GM19438 (cell line): Measurements from ENCODE around the gene CDC16.
"Not testable (repeated sequence)": the region's sequence is repeated elsewhere in the genome, so short reads cannot be mapped to it uniquely, and the experiment has no call there.

ENCODE experiments used
- ATAC-seq: cut with Tn5 transposase; IDR thresholded peaks from one replicate; pipeline ENCODE4 v1.9.1; 2021; ENCODE audit warnings: low read depth; ENCODE audit not compliant: unreplicated experiment

Gene CDC16

GRCh38 chr13:114234645-114235421 is at the start of gene CDC16:
Gene CDC16 (plus strand): TSS chr13:114234897. CDS start chr13:114235085, 188 bp downstream.
- ATAC-seq, result peak; percentile 83

DNA sequence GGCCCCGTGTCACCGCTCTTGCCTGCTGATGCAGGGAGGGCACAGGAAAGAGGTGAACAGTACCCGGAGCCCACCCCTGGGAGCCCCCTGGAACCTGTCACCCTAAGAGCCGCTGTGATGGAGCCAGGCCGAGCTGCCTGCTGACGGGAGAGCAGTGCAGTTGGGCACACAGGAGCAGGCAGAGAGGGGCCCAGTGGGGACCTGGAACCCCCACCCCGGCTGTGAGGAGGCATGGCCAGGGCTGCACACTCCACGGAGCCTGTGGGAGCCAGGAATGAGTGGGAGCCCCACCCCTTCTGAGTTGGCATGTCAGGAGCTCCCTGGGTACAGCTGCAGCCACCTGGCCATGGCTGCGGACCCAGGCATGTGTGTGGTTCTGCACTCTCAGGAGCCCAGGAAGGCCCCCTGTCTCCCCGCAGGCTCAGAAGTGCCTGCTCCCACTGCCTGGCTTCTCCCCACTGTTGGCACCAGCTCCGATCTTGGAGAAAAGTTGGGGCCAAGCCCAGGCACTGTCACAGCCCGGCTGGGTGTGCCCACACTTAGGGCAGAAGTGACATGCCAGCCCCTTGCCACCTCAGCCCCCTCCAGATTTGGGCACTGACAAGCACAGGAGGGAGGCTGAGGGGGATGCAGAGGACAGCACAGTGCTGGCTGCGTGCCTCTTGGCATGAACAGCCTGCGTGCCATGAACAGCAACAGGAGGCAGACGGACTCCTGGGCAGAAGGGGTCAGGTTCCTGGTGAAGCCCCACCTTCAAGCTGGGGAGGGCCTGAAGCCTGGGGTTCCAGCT is 49.3 kb upstream of the CDC16 start:
- ATAC-seq, result no peak

DNA sequence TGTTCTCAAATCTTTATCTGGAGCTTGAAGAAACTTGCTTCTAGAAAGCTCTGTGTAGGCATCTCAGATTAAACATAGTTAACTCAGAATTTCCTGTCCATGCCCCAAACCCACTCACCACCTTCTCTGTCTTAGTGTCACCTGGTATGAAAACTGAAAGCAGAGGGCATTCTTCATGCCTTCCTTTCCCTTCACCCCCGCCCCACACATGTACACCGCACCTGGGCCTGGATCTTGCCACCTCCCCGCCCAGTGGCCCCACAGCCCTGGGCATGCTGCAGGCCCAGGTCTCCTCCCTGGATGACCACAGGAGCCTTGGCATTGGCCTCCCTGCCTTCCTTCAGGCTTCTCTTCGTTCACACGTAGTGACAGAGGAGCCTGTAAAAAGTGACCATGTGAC is 39.8 kb upstream of the CDC16 start:
- ATAC-seq, result no peak

GRCh38 chr13:114196629-114197028 is 38.1 kb upstream of the CDC16 start:
- ATAC-seq, result no peak

DNA sequence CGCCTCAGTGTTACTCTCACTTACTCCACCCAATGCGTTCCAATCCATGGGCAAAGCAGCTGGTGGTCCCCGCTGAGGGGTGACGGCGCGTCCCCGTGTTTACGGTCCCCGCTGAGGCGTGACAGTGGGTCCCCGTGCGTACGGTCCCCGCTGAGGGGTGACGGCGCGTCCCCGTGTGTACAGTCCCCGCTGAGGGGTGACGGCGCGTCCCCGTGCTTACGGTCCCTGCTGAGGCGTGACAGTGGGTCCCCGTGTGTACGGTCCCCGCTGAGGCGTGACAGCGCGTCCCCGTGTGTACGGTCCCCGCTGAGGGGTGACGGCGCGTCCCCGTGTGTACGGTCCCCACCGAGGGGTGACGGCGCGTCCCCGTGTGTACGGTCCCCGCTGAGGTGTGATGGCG is 36.1 kb upstream of the CDC16 start:
- no peak for ATAC-seq

DNA sequence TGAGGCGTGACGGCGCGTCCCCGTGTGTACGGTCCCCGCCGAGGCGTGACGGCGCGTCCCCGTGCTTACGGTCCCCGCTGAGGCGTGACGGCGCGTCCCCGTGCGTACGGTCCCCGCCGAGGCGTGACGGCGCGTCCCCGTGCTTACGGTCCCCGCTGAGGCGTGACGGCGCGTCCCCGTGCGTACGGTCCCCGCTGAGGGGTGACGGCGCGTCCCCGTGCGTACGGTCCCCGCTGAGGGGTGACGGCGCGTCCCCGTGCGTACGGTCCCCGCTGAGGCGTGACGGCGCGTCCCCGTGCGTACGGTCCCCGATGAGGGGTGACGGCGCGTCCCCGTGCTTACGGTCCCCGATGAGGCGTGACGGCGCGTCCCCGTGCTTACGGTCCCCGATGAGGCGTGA is 35.2 kb upstream of the CDC16 start:
- not testable (repeated sequence) for ATAC-seq

DNA sequence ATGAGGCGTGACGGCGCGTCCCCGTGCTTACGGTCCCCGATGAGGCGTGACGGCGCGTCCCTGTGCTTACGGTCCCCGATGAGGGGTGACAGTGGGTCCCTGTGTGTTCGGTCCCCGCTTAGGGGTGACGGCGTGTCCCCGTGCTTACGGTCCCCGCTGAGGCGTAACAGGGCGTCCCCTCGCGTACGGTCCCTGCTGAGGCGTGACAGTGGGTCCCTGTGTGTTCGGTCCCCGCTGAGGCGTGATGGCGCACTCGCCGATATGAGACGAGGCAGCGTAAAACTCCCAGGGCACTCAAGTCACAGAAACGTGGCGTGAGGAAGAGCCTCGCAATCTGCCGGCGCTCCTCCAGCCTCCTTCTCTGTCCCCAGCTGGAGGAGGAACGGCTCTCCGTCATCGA is 34.7 kb upstream of the CDC16 start:
- no peak for ATAC-seq

- ATAC-seq, result no peak
Observed at GRCh38 chr13:114200399-114200911, 34.2 kb upstream of the CDC16 start.

DNA sequence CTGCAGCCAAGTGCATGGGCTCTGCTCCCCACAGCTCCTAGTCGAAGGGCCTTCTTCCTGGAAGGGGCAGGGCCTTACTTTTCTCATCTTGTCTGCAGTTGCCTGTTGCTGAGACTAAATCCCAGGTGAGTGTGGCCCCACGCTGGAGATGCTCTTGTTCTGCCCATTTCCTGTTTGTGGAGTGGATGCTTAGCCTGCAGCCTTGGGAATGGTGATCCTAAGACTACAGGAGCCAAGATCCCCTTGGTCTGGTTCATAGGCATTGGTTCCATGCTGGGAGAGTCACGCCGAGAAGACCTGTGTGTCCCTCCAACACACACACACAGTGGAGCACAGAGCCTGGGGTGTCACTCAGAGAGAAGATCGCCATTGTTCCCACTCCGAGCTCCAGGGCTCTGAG is 32.1 kb upstream of the CDC16 start:
- ATAC-seq, result no peak

- no peak for ATAC-seq
Observed at GRCh38 chr13:114203536-114203935, 31.2 kb upstream of the CDC16 start.

DNA sequence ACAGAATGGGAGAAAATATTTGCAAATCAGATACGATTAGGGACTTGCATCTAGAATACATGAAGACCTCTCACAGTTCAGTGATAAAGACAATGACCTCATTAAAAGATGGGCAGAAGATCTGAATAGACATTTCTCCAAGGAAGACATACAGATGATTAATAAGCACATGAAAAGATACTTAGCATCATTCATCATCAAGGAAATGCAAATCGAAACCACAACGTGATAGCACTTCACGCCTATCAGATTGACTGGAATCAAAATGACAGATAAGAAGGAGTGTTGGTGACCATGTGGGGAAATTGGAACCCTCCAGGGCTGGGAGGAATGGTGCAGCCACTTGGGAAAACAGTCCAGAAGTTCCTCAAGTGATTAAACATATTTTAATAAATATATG is 29.8 kb upstream of the CDC16 start:
- ATAC-seq, result no peak

DNA sequence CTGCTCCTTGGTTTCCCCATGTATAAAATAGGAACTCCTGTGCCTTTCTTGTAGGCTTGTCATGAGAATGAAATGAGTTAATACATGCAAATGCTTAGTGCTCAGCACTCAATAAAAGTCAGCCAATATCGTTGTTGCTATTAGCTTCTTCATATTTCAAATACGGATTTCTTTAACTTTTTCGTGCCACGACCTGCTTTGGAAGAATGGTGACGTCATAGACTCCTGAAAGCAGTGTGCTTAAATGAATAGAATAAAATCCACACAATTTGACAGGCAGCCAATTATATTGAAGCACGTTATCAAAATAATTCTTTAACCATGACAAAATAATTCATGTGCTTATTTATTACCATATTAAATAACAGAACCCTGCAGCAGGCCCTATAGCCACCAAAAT is 26.6 kb upstream of the CDC16 start:
- no peak for ATAC-seq

GRCh38 chr13:114211446-114212157 is 23.1 kb upstream of the CDC16 start:
- ATAC-seq, result no peak

DNA sequence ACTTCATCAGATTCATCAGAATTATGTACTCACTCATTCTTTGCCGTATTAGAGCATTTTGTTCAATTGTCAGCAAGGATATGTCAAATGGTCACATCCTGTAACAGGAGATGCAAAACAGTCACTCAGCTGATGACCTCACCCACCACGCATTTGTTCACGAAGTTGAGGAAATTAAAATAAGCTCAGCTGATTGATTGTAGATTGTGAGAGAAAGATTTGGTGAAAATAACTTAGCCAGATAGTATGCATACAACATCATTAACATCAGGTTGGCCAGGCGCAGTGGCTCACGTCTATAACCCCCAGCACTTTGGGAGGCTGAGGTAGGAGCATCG is 22.6 kb upstream of the CDC16 start:
- no peak for ATAC-seq

DNA sequence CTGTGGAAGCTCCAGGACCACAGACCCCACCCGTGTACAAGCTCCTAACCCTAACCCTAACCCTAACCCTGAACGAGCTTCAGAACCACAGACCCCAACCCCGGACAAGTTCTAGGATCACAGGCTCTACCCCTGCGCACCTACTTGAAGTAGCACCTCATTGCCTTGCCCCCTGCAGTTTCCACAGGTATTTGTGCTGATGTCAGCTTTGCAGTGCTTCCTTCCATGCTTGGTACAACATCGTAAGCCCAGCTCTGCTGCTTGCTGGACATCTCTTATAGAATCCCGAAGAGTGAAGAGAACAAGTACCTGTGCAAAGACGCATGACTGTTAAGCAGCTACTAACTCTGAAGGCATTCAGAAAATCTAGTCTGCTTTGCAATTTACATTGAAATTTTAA is 20.7 kb upstream of the CDC16 start:
- ATAC-seq, result no peak

- no peak for ATAC-seq
Observed at GRCh38 chr13:114219392-114219791, 15.3 kb upstream of the CDC16 start.

DNA sequence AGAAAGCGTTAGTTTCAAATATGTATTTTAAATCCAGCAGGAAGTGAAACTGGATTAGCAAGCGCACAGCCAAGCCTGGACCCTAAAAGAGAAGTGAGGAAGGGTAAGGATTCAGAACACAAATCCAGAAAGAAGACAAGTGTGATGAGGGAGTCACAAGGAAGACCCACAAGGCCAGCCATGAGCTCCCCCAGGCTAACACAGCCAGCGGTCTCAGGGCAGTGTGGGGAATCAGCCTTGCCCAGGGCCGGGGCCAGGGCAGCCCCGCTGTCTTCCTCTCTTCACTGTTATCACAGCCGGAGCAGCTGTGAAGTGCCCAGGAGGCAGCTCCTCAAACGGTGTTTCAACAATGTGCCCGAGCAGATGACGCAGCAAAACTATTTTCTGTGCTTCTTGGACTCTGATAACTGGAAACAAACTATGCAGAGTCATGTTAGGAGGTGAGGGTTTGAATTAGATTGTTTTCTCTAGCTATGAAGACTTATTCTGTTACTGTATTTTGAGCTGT is 12.2 kb upstream of the CDC16 start:
- no peak for ATAC-seq

DNA sequence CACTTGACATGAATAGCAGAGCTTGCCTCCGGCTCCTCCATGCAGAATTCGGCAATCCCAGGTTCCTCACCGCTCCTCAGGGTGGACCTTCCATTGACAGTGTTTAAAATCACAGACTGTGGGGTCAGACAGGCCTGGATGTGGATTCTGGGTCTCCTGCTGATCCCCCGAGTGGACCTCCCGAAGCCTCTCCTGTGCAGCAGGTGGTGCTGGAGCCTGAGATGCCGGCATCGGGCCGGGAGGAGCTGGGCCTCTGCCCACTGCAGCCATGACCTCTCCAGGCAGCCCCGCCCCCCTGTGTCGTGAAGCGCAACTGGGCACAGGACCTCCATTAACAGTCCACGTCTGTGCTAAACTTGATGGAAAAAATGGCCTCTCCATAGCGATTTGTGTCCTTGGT is 10.5 kb upstream of the CDC16 start:
- ATAC-seq, result no peak

DNA sequence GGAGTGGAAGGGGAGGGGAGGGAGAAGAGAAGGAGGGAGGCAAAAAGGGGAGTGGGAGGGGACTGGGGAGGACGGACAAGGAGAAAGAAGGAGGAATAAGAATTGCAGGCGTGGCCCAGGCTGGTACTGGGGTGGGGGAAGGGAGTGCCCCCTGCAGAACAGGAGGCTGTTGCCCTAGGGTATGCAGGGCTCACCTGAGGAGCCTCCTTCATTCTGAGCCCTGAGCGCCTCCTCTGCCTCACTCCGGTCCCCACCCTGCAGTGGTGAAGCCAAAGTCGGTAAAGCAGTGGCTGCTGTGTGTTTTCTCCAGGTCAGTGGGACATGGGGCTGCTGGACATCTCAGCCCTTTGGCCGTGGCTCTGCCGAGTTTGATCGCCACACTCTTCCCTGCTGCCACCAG is 9.1 kb upstream of the CDC16 start:
- no peak for ATAC-seq

GRCh38 chr13:114226088-114226487 is 8.6 kb upstream of the CDC16 start:
- ATAC-seq, result no peak

DNA sequence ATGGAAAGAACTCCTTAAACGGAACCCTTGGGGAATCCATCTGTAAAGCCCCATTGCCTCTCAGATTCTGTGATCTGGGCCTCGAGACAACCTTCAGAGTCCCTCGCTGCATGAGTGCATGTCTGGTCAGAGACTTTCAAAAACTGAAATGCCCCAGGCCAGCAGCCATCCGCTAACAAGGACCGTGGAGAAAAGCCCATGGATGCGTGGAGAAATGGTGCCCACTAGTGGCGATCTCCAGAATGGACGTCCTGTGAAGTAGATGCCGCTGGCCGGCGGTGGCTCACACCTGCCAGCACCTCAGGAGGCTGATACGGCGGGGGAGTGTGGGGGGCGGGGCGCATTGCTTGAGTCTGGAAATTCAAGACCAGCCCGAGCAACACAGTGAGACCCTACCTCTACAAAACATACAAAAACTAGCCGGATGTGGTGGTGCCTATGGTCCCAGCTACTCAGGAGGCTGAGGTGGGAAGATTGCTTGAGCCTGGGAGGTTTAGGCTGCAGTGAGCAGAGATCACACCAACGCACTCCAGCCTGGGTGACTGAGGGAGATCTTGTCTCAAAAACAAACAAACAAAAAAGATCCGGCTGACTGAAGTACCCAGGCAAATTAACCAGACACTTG is 7.9 kb upstream of the CDC16 start:
- peak; percentile 88 for ATAC-seq
